HG03521 (cell line): ENCODE results near the gene DCTN3.
"Not testable (repeated sequence)": the region's sequence is repeated elsewhere in the genome, so short reads cannot be mapped to it uniquely, and the experiment has no call there.

Source experiments
- ATAC-seq: cut with Tn5 transposase; IDR thresholded peaks from one replicate; pipeline ENCODE4 v1.9.1; 2021; ENCODE audit warnings: mild to moderate bottlenecking, moderate library complexity; ENCODE audit not compliant: unreplicated experiment

DCTN3 gene

GRCh38 chr9:34647651-34648050, 27.4 kb upstream of the DCTN3 start:
- no peak for ATAC-seq

GRCh38 chr9:34647084-34647403, 26.7 kb upstream of the DCTN3 start:
- no peak for ATAC-seq

- peak; percentile 90 for ATAC-seq
These were observed 26.2 kb upstream of the DCTN3 start, which contains the start of gene GALT for GRCh38 chr9:34646211-34647083. Gene GALT (plus strand): TSS chr9:34646675. CDS start chr9:34646705, 30 bp downstream.

- ATAC-seq: no peak
These were observed 24.5 kb upstream of the DCTN3 start for GRCh38 chr9:34644766-34645314.

GRCh38 chr9:34642679-34643078, 22.4 kb upstream of the DCTN3 start:
- ATAC-seq: no peak

- not testable (repeated sequence) for ATAC-seq
These were observed 19.0 kb upstream of the DCTN3 start for GRCh38 chr9:34639322-34639721.

- no peak for ATAC-seq
These were observed 17.8 kb upstream of the DCTN3 start for GRCh38 chr9:34638138-34638445.

GRCh38 chr9:34637356-34638137, 17.3 kb upstream of the DCTN3 start, which contains the start of gene SIGMAR1:
Gene SIGMAR1 (minus strand): TSS chr9:34637787. CDS start chr9:34637697, 90 bp downstream.
- ATAC-seq: peak; percentile 79

- peak; percentile 6 for ATAC-seq
These were observed 16.6 kb upstream of the DCTN3 start for GRCh38 chr9:34636791-34637355.

- ATAC-seq: no peak
These were observed 15.3 kb upstream of the DCTN3 start for GRCh38 chr9:34635556-34635955.

GRCh38 chr9:34634551-34635248, 14.4 kb upstream of the DCTN3 start:
- ATAC-seq: no peak

- ATAC-seq: no peak
These were observed 13.7 kb upstream of the DCTN3 start for GRCh38 chr9:34633851-34634550.

GRCh38 chr9:34633166-34633565, 12.9 kb upstream of the DCTN3 start:
- ATAC-seq: no peak

GRCh38 chr9:34630402-34631154, 10.3 kb upstream of the DCTN3 start:
- no peak for ATAC-seq

GRCh38 chr9:34629491-34629808, 9.2 kb upstream of the DCTN3 start:
- no peak for ATAC-seq

- no peak for ATAC-seq
These were observed 8.6 kb upstream of the DCTN3 start, which contains the start of gene ARID3C for GRCh38 chr9:34628656-34629490. Gene ARID3C (minus strand): TSS chr9:34629066. CDS start chr9:34628014, 1,052 bp downstream.

- no peak for ATAC-seq
These were observed 7.7 kb upstream of the DCTN3 start for GRCh38 chr9:34627716-34628655.

GRCh38 chr9:34625186-34625486, 4.8 kb upstream of the DCTN3 start:
- no peak for ATAC-seq
